Osteocyte (in vitro differentiated cells): ENCODE data around the gene CFAP97D2. TPM values are rescaled to one million over a fixed set of nuclear protein-coding genes. Genes with fewer than 3 reads are reported as not detected.
"Not testable (repeated sequence)": the region's sequence is repeated elsewhere in the genome, so short reads cannot be mapped to it uniquely, and the experiment has no call there.

Experiments
- DNase-seq: peaks from one replicate; pipeline ENCODE4 v3.0.0; 2021; ENCODE audit warnings: mixed read lengths; ENCODE audit not compliant: unreplicated experiment; ENCODE audit errors: extremely low spot score
- H3K27ac Mint-ChIP-seq: one replicate; pipeline ENCODE4 v1.8.0; 2021; ENCODE audit warnings: mild to moderate bottlenecking, mixed read lengths; ENCODE audit not compliant: unreplicated experiment
- H3K27me3 Mint-ChIP-seq: one replicate; pipeline ENCODE4 v1.8.0; 2021; ENCODE audit warnings: mixed read lengths; ENCODE audit not compliant: unreplicated experiment
- H3K36me3 Mint-ChIP-seq: one replicate; pipeline ENCODE4 v1.8.0; 2021; ENCODE audit warnings: mixed read lengths; ENCODE audit not compliant: unreplicated experiment
- H3K4me1 Mint-ChIP-seq: one replicate; pipeline ENCODE4 v1.8.0; 2021; ENCODE audit warnings: mixed read lengths; ENCODE audit not compliant: unreplicated experiment
- H3K4me3 Mint-ChIP-seq: one replicate; pipeline ENCODE4 v1.8.0; 2021; ENCODE audit warnings: mild to moderate bottlenecking, moderate library complexity, mixed read lengths; ENCODE audit not compliant: unreplicated experiment
- H3K9me3 Mint-ChIP-seq: one replicate; pipeline ENCODE4 v1.8.0; 2021; ENCODE audit warnings: mixed read lengths; ENCODE audit not compliant: unreplicated experiment
- total RNA-seq: library from RNA; stranded (reverse); gene quantifications from 2 replicates; pipeline ENCODE4 v1.2.1, GENCODE V29; 2021
- TF ChIP-seq, protein P1 (sequence below): fragments of 200-600 bp; sonication (generic); IDR thresholded peaks from 2 replicates; pipeline ENCODE4 v1.5.0; 2021; ENCODE audit warnings: antibody characterized with exemption, mild to moderate bottlenecking, moderate library complexity

Gene CFAP97D2
- total RNA-seq, 1 donor from 2014 or later = not detected

DNA sequence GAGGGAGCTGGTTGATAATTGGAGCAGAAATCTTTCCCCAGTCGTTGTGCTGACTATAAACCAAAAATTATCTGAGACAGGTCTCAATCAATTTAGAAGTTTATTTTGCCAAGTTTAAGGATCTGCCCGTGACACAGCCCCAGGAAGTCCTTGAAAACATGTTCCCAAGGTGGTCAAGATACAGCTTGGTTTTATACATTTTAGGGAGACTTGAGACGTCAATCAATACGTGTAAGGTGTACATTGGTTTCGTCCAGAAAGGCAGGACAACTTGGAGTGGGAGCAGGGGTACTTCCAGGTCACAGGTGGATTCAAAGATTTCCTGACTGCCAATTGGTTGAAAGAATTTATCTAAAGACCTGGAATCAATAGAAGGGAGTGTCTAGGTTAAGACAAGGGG, 17.6 kb downstream of the CFAP97D2 start:
- TF ChIP-seq, protein P1, sequence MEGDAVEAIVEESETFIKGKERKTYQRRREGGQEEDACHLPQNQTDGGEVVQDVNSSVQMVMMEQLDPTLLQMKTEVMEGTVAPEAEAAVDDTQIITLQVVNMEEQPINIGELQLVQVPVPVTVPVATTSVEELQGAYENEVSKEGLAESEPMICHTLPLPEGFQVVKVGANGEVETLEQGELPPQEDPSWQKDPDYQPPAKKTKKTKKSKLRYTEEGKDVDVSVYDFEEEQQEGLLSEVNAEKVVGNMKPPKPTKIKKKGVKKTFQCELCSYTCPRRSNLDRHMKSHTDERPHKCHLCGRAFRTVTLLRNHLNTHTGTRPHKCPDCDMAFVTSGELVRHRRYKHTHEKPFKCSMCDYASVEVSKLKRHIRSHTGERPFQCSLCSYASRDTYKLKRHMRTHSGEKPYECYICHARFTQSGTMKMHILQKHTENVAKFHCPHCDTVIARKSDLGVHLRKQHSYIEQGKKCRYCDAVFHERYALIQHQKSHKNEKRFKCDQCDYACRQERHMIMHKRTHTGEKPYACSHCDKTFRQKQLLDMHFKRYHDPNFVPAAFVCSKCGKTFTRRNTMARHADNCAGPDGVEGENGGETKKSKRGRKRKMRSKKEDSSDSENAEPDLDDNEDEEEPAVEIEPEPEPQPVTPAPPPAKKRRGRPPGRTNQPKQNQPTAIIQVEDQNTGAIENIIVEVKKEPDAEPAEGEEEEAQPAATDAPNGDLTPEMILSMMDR = no peak
- Mint-ChIP-seq H3K9me3 (no peaks in the 10 kb centered on the region), H3K4me1 (no peaks in the 10 kb centered on the region), H3K27me3 (peaks cover 34% of the 10 kb centered on the region), H3K27ac (no peak overlapping the region), H3K4me3 (no peak overlapping the region), H3K36me3 (no peaks in the 10 kb centered on the region)
- no peak for DNase-seq

- Mint-ChIP-seq H3K4me1 (no peaks in the 10 kb centered on the region), H3K36me3 (no peaks in the 10 kb centered on the region), H3K27ac (no peak overlapping the region), H3K9me3 (no peaks in the 10 kb centered on the region), H3K4me3 (no peak overlapping the region), H3K27me3 (peaks cover 34% of the 10 kb centered on the region)
- DNase-seq = no peak
- TF ChIP-seq, protein P1 = no peak
Observed at GRCh38 chr13:114198556-114198955, 19.5 kb downstream of the CFAP97D2 start.

GRCh38 chr13:114199526-114199925, 20.5 kb downstream of the CFAP97D2 start:
- H3K4me1 Mint-ChIP-seq, H3K4me3 Mint-ChIP-seq, H3K9me3 Mint-ChIP-seq: not testable (repeated sequence)

DNA sequence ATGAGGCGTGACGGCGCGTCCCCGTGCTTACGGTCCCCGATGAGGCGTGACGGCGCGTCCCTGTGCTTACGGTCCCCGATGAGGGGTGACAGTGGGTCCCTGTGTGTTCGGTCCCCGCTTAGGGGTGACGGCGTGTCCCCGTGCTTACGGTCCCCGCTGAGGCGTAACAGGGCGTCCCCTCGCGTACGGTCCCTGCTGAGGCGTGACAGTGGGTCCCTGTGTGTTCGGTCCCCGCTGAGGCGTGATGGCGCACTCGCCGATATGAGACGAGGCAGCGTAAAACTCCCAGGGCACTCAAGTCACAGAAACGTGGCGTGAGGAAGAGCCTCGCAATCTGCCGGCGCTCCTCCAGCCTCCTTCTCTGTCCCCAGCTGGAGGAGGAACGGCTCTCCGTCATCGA, 20.9 kb downstream of the CFAP97D2 start:
- no peaks in the 10 kb centered on the region for H3K9me3 Mint-ChIP-seq
- H3K27me3 Mint-ChIP-seq = peaks cover 39% of the 10 kb centered on the region
- no peak overlapping the region for H3K4me3 Mint-ChIP-seq
- no peaks in the 10 kb centered on the region for H3K36me3 Mint-ChIP-seq
- TF ChIP-seq, protein P1 = no peak
- no peak for DNase-seq
- H3K27ac Mint-ChIP-seq = no peak overlapping the region
- no peaks in the 10 kb centered on the region for H3K4me1 Mint-ChIP-seq

More at GRCh38 chr13:114199526-114199925, 20.5 kb downstream of the CFAP97D2 start:
- H3K27ac Mint-ChIP-seq, DNase-seq, H3K36me3 Mint-ChIP-seq: not testable (repeated sequence)
- H3K27me3 Mint-ChIP-seq = peaks cover 38% of the 10 kb centered on the region

DNA sequence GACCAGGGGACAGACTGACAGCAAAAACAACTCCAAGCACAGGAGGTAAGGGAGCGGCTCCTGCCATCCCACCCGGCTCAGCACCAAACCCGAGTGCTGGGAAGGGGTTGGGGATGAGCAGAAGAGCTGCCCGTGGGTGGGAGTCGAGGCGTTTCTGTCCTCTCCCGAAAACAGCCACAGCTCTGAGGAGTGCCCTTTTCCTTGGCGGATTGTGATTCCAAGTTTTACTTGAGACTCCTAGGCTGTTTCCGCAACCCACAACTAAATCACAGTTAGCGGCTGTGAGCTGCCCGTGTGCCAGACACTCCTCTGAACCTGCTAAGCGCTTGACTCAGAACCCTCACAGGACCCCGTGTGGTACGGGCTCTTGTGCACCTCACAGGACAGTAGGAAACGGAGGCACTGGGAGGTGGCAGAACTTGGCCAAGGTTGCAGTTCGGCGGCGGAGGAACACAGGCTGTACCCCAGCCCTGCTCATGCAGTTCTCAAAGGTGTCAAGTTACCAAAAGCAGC, 21.4 kb downstream of the CFAP97D2 start:
- Mint-ChIP-seq H3K4me3 (no peak overlapping the region), H3K4me1 (no peaks in the 10 kb centered on the region), H3K36me3 (no peaks in the 10 kb centered on the region)

More for the DNA sequence above, 21.4 kb downstream of the CFAP97D2 start:
- DNase-seq = no peak
- Mint-ChIP-seq H3K27ac (no peak overlapping the region), H3K9me3 (no peaks in the 10 kb centered on the region), H3K27me3 (peaks cover 36% of the 10 kb centered on the region)
- TF ChIP-seq, protein P1 = no peak
